HG03378 (cell line): ENCODE measurements around the gene OR4D6.

Experiments
- ATAC-seq: cut with Tn5 transposase; IDR thresholded peaks from one replicate; pipeline ENCODE4 v1.9.1; 2021; ENCODE audit warnings: mild to moderate bottlenecking, moderate library complexity; ENCODE audit not compliant: unreplicated experiment

OR4D6 gene

GRCh38 chr11:59503276-59503675, 46.5 kb downstream of the OR4D6 start, which contains the start of gene OR4D11:
TSS of gene OR4D11 (plus strand) at chr11:59503576. CDS start at chr11:59503576, 0 bp downstream.
- no peak for ATAC-seq
